AG09309 (cell line): ENCODE data around the gene OPRM1.

Experiments used
- DNase-seq: peaks from one replicate; pipeline ENCODE4 v3.0.0-alpha.2; 2010; ENCODE audit warnings: low read depth
- H3K4me3 ChIP-seq: 2 replicates; pipeline ENCODE4 v1.5.1; 2011; ENCODE audit warnings: mild to moderate bottlenecking, low read depth, low read length, moderate library complexity; ENCODE audit not compliant: control insufficient read depth
- CTCF ChIP-seq: IDR thresholded peaks from 2 replicates; pipeline ENCODE4 v1.5.1; 2011; ENCODE audit warnings: mild to moderate bottlenecking, low read depth, low read length, inconsistent platforms; ENCODE audit not compliant: insufficient read depth, control insufficient read depth; ENCODE audit errors: missing control alignments

The OPRM1 gene

GRCh38 chr6:154292855-154293519 is 253.9 kb downstream of the OPRM1 start:
- DNase-seq = no peak
- no peak for TF ChIP-seq CTCF
- H3K4me3 ChIP-seq = no peak overlapping the region

- no peak for TF ChIP-seq CTCF
- no peak for DNase-seq
- no peak overlapping the region for H3K4me3 ChIP-seq
Observed at GRCh38 chr6:154295733-154296132, 256.7 kb downstream of the OPRM1 start.
